Hypothalamus (tissue), 51 donors: Measurements from ENCODE around the gene MKNK2.
"Not testable (repeated sequence)": the region's sequence is repeated elsewhere in the genome, so short reads cannot be mapped to it uniquely, and the experiment has no call there.

Experiments used
- DNase-seq, 51 donors: peaks; one replicate each; lab custom pipeline; 2025; lab: John Stamatoyannopoulos, UW

Gene MKNK2

GRCh38 chr19:2050991-2051772 lies at the start of gene MKNK2:
TSS of gene MKNK2 (minus strand) at chr19:2051244. CDS start at chr19:2050851, 393 bp downstream.
- DNase-seq, result peak; percentile 48 to 96 (median 91)

GRCh38 chr19:2100719-2101061 lies 49.6 kb upstream of the MKNK2 start:
- DNase-seq, result no peak

- no peak for DNase-seq
These were observed 49.1 kb upstream of the MKNK2 start for GRCh38 chr19:2099937-2100718.

- DNase-seq, result no peak
These were observed 48.0 kb upstream of the MKNK2 start for GRCh38 chr19:2099054-2099501.

- peak in 1 of 51 donors; percentile 36 for DNase-seq
These were observed 46.9 kb upstream of the MKNK2 start for GRCh38 chr19:2097886-2098327.

- peak in 2 of 51 donors; percentile 41 to 63 for DNase-seq
These were observed 46.3 kb upstream of the MKNK2 start for GRCh38 chr19:2097203-2097885.

GRCh38 chr19:2096480-2097202 lies 45.6 kb upstream of the MKNK2 start, which contains the start of gene IZUMO4:
TSS of gene IZUMO4 (plus strand) at chr19:2096915. CDS start at chr19:2096946, 31 bp downstream.
- peak; percentile 88 to 100 (median 99) for DNase-seq

- peak in 36 of 51 donors; percentile 77 to 100 (median 95) for DNase-seq
These were observed 45.0 kb upstream of the MKNK2 start, which contains the start of gene MOB3A for GRCh38 chr19:2096034-2096479. TSS of gene MOB3A (minus strand) at chr19:2096326. CDS start at chr19:2078560, 17,766 bp downstream.

GRCh38 chr19:2091926-2092525 lies 41.0 kb upstream of the MKNK2 start:
- DNase-seq, result not testable (repeated sequence)

GRCh38 chr19:2089727-2090053 lies 38.6 kb upstream of the MKNK2 start:
- DNase-seq, result no peak

- no peak for DNase-seq
These were observed 38.1 kb upstream of the MKNK2 start for GRCh38 chr19:2089001-2089711.

GRCh38 chr19:2087621-2088100 lies 36.6 kb upstream of the MKNK2 start:
- DNase-seq, result no peak

GRCh38 chr19:2086695-2087620 lies 35.9 kb upstream of the MKNK2 start:
- not testable (repeated sequence) for DNase-seq

- peak in 5 of 51 donors; percentile 11 to 27 (median 14) for DNase-seq
These were observed 34.1 kb upstream of the MKNK2 start for GRCh38 chr19:2084993-2085720.

GRCh38 chr19:2083174-2083854 lies 32.3 kb upstream of the MKNK2 start:
- DNase-seq, result no peak
